GM12873 (cell line): Measurements from ENCODE around the gene ADRM1.

Experiments used
- CTCF ChIP-seq: IDR thresholded peaks from 2 replicates; pipeline ENCODE4 v1.5.1; 2012; ENCODE audit warnings: low read depth, mild to moderate bottlenecking, moderate library complexity, low read length, control low read depth; ENCODE audit not compliant: insufficient read depth; ENCODE audit errors: missing control alignments

Gene ADRM1

DNA sequence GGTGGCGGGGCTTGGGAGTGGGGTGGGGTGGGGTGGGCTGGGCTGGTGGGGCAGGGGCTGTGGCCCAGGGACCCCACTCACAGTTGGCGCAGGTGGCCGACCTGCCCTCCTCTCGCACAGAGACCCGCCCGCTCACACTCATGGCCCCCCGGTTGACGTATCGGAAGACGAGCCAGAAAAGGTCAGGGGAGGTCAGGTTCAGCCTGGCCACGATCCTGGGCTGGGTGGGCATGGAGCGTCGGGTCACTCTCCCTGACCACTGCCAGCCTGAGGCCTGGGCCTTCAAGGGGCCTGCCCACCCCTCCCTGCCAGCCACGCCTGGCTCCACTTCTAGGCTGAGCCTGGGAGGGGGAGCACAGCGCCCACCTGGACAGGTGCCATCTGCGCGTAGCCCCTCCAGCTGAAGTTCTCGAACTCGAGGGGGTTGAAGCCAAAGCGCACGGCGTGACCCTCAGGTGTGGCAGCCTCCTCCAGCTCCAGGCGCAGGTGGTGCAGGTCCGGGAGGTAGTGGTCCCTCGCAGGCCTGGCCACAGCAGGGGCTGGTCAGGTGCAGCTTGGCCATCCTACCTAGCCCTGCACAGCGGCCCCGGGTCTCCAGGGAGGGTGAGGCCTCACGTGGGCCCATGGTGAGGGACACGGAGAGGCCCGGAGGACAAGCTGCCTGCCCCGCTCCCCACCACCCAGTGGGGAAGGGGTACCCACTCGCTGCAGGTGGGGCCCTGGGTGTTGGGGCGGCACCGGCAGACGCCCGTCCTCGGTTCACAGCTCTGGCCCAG, 31.2 kb downstream of the ADRM1 start:
- no peak for TF ChIP-seq CTCF

DNA sequence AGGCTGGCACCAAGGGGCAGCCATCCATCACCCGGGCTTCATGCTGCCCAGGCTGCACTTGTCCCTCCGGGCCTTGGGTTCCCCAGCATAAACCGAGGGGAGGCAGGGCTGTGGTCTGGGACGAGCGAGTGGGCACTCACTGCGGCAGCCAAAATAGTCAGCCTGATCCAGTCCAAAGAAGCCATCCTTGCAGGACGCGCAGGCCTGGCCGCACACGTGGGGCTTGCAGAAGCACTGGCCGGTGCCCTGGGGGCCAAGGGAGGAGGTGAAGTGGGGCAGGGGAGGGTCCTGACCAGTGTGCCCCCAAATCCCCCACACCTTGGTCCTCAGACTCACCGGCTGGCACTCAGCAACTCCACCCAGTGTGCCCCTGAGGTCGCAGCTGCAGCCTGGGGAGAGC, 32.1 kb downstream of the ADRM1 start:
- TF ChIP-seq CTCF = no peak

- no peak for TF ChIP-seq CTCF
Measured at GRCh38 chr20:62335532-62335931, 32.7 kb downstream of the ADRM1 start.

DNA sequence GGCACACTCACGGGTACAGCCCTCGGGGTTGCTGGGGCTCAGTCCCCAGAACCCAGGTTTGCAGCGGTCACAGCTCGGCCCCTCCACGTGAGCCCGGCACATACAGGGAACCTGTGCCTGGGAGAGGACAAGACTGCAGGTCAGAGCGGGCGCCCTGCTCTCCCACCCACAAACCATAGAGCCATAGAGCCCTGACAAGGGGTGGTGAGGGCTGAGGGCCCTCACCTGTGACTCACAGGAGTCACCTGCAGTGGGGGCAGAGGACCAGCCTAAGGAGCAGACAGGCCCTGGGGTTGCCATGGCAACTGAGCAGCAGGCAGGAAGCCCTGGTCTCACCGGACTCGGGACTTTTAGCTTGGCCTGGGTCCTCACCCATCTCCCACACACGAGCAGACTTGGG, 33.5 kb downstream of the ADRM1 start:
- no peak for TF ChIP-seq CTCF

GRCh38 chr20:62336775-62337557, 34.2 kb downstream of the ADRM1 start:
- no peak for TF ChIP-seq CTCF

- no peak for TF ChIP-seq CTCF
Measured at GRCh38 chr20:62337558-62338293, 34.9 kb downstream of the ADRM1 start.

- TF ChIP-seq CTCF = no peak
Measured at GRCh38 chr20:62338294-62338620, 35.5 kb downstream of the ADRM1 start.
